Suppressor macrophage treated with lipopolysaccharide for 4 hours (primary cell): Measurements from ENCODE around the gene CAPG.
"Not testable (repeated sequence)": the region's sequence is repeated elsewhere in the genome, so short reads cannot be mapped to it uniquely, and the experiment has no call there.

Experiments
- DNase-seq: peaks from one replicate; pipeline ENCODE4 v3.0.0-alpha.2; 2020

The CAPG gene

GRCh38 chr2:85395912-85396475 lies 14.2 kb downstream of the CAPG start:
- no peak for DNase-seq

GRCh38 chr2:85394976-85395375 lies 15.2 kb downstream of the CAPG start:
- no peak for DNase-seq

- DNase-seq: no peak
These were observed 15.9 kb downstream of the CAPG start for GRCh38 chr2:85394261-85394681.

- no peak for DNase-seq
These were observed 16.3 kb downstream of the CAPG start for GRCh38 chr2:85393836-85394235.

- peak; percentile 65 for DNase-seq
These were observed 19.1 kb downstream of the CAPG start for GRCh38 chr2:85390941-85391669.

- DNase-seq: no peak
These were observed 21.2 kb downstream of the CAPG start for GRCh38 chr2:85388878-85389538.

GRCh38 chr2:85387754-85388153 lies 22.4 kb downstream of the CAPG start:
- no peak for DNase-seq

- DNase-seq: no peak
These were observed 24.4 kb downstream of the CAPG start for GRCh38 chr2:85385746-85386145.

- DNase-seq: no peak
These were observed 26.3 kb downstream of the CAPG start for GRCh38 chr2:85383850-85384249.

- not testable (repeated sequence) for DNase-seq
These were observed 27.0 kb downstream of the CAPG start for GRCh38 chr2:85383151-85383550.

GRCh38 chr2:85380048-85380447 lies 30.1 kb downstream of the CAPG start:
- DNase-seq: no peak

GRCh38 chr2:85378257-85378656 lies 31.9 kb downstream of the CAPG start:
- DNase-seq: no peak

GRCh38 chr2:85377083-85377482 lies 33.1 kb downstream of the CAPG start:
- DNase-seq: no peak

GRCh38 chr2:85376291-85377065 lies 33.7 kb downstream of the CAPG start:
- DNase-seq: no peak

- DNase-seq: no peak
These were observed 39.1 kb downstream of the CAPG start for GRCh38 chr2:85371045-85371444.

- no peak for DNase-seq
These were observed 40.7 kb downstream of the CAPG start for GRCh38 chr2:85369500-85369899.

- DNase-seq: no peak
These were observed 41.2 kb downstream of the CAPG start for GRCh38 chr2:85368921-85369320.

- no peak for DNase-seq
These were observed 43.0 kb downstream of the CAPG start for GRCh38 chr2:85367180-85367579.

GRCh38 chr2:85362653-85363387 lies 47.3 kb downstream of the CAPG start:
- not testable (repeated sequence) for DNase-seq

GRCh38 chr2:85357736-85358135 lies 52.4 kb downstream of the CAPG start:
- no peak for DNase-seq

GRCh38 chr2:85356186-85356585 lies 54.0 kb downstream of the CAPG start:
- DNase-seq: no peak

GRCh38 chr2:85355521-85355920 lies 54.6 kb downstream of the CAPG start:
- DNase-seq: no peak

- no peak for DNase-seq
These were observed 55.1 kb downstream of the CAPG start for GRCh38 chr2:85355073-85355410.
